Breast epithelium (tissue), 3 donors: Measurements from ENCODE around the gene TIGIT.

ENCODE experiments used
- POLR2AphosphoS5 ChIP-seq, 3 donors: sonication (generic); formaldehyde crosslinking; IDR thresholded peaks; one replicate each; pipeline ENCODE4 v1.6.1; 2017; ENCODE audit warnings: antibody characterized with exemption in 3 of 3
- TF ChIP-seq, protein P1 (sequence below), 3 donors: fragments of 450-650 bp; IDR thresholded peaks; one replicate each; pipeline ENCODE4 v1.5.1; 2016 to 2017; ENCODE audit warnings: antibody characterized with exemption in 3 of 3, mild to moderate bottlenecking in 3 of 3, moderate library complexity in 3 of 3

DNA sequence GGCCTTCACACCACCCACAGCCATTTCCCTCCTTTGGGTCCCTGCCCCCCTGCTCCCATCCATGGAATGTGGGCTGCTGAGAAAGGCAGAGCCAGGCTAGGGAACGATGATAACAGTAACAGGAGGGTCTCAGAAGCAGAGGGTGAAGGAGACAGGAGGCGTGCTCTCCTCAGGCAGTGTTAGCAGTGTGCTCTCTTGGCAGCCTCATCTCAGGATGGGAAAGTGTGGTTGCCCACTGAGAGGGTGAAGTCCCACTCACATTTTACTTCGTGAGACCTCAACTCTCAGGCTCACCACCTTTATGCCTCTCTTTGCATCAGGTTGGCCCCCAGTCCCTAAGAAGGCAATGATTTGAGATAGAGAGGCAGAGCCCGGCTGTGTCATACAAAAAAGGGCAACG is 24.5 kb downstream of the TIGIT start:
- no peak for TF ChIP-seq POLR2AphosphoS5 (IDR thresholded peaks at IDR 0.05)
- TF ChIP-seq, protein P1, sequence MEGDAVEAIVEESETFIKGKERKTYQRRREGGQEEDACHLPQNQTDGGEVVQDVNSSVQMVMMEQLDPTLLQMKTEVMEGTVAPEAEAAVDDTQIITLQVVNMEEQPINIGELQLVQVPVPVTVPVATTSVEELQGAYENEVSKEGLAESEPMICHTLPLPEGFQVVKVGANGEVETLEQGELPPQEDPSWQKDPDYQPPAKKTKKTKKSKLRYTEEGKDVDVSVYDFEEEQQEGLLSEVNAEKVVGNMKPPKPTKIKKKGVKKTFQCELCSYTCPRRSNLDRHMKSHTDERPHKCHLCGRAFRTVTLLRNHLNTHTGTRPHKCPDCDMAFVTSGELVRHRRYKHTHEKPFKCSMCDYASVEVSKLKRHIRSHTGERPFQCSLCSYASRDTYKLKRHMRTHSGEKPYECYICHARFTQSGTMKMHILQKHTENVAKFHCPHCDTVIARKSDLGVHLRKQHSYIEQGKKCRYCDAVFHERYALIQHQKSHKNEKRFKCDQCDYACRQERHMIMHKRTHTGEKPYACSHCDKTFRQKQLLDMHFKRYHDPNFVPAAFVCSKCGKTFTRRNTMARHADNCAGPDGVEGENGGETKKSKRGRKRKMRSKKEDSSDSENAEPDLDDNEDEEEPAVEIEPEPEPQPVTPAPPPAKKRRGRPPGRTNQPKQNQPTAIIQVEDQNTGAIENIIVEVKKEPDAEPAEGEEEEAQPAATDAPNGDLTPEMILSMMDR (IDR thresholded peaks at IDR 0.05): no peak
